ENCODE measurements around the gene TMEM192.
A peak's percentile ranks its signal among the peaks of the same experiment; 100 is the strongest.
"Not testable (repeated sequence)": the region's sequence is repeated elsewhere in the genome, so short reads cannot be mapped to it uniquely, and the experiment has no call there.

Gene TMEM192

GRCh38 chr4:165112368-165113121 lies at the start of gene TMEM192:
TMEM192 (minus strand) TSS chr4:165112860; CDS start chr4:165112773, 87 bp downstream.
- peak; percentile 93 for DNase-seq

- no peak for DNase-seq
Observed at GRCh38 chr4:165158762-165159161, 46.1 kb upstream of the TMEM192 start.

GRCh38 chr4:165156906-165157305 lies 44.2 kb upstream of the TMEM192 start:
- no peak for DNase-seq

- no peak for DNase-seq
Observed at GRCh38 chr4:165154482-165154881, 41.8 kb upstream of the TMEM192 start.

- DNase-seq = no peak
Observed at GRCh38 chr4:165152527-165152926, 39.9 kb upstream of the TMEM192 start.

- no peak for DNase-seq
Observed at GRCh38 chr4:165151734-165152133, 39.1 kb upstream of the TMEM192 start.

GRCh38 chr4:165150545-165150944 lies 37.9 kb upstream of the TMEM192 start:
- no peak for DNase-seq

- no peak for DNase-seq
Observed at GRCh38 chr4:165138843-165139242, 26.2 kb upstream of the TMEM192 start.

GRCh38 chr4:165137205-165137604 lies 24.5 kb upstream of the TMEM192 start:
- no peak for DNase-seq

- DNase-seq = no peak
Observed at GRCh38 chr4:165136529-165136928, 23.9 kb upstream of the TMEM192 start.

GRCh38 chr4:165133150-165133549 lies 20.5 kb upstream of the TMEM192 start:
- no peak for DNase-seq

GRCh38 chr4:165131247-165131832 lies 18.7 kb upstream of the TMEM192 start:
- peak; percentile 77 for DNase-seq

- no peak for DNase-seq
Observed at GRCh38 chr4:165129924-165130323, 17.3 kb upstream of the TMEM192 start.

GRCh38 chr4:165125869-165126499 lies 13.3 kb upstream of the TMEM192 start:
- DNase-seq = not testable (repeated sequence)

- no peak for DNase-seq
Observed at GRCh38 chr4:165124488-165124887, 11.8 kb upstream of the TMEM192 start.

GRCh38 chr4:165118256-165118909 lies 5.7 kb upstream of the TMEM192 start:
- no peak for DNase-seq

- DNase-seq = no peak
Observed at GRCh38 chr4:165115301-165115700, 2.6 kb upstream of the TMEM192 start.

GRCh38 chr4:165111906-165112367 lies 723 bp downstream of the TMEM192 start:
- no peak for DNase-seq

GRCh38 chr4:165106518-165106917 lies 6.1 kb downstream of the TMEM192 start:
- no peak for DNase-seq

GRCh38 chr4:165101641-165102040 lies 11.0 kb downstream of the TMEM192 start:
- no peak for DNase-seq

- no peak for DNase-seq
Observed at GRCh38 chr4:165096776-165097175, 15.9 kb downstream of the TMEM192 start.

GRCh38 chr4:165095291-165095690 lies 17.4 kb downstream of the TMEM192 start:
- no peak for DNase-seq

GRCh38 chr4:165094873-165095272 lies 17.8 kb downstream of the TMEM192 start:
- no peak for DNase-seq
